T-cell (primary cell): Measurements from ENCODE around the gene NPIPB12. TPM values are rescaled to one million over a fixed set of nuclear protein-coding genes. Genes with fewer than 3 reads are reported as not detected.
"Not testable (repeated sequence)": the region's sequence is repeated elsewhere in the genome, so short reads cannot be mapped to it uniquely, and the experiment has no call there.

Experiments
- ATAC-seq, 4 experiments: fragments of 200-7000 bp in 3 of 4; fragments of 150-1000 bp in 1 of 4; cut with Tn5 transposase; replicated peaks in 1 of 4; 1 replicate in 3 of 4; 2 replicates in 1 of 4; pipeline ENCODE4 v1.10.0; 2021; ENCODE audit warnings: moderate library complexity in 3 of 4, mild to moderate bottlenecking in 2 of 4, moderate number of reproducible peaks in 1 of 4
- CTCF ChIA-PET, 2 donors: fragments of 300-600 bp; sonication (Branson Sonifier 250); formaldehyde crosslinking; loops; one replicate each; lab custom pipeline; 2022; ENCODE audit warnings: antibody characterized with exemption in 2 of 2; lab: Charles Lee
- POLR2A ChIA-PET, 2 donors: fragments of 300-600 bp; sonication (Branson Sonifier 250); formaldehyde crosslinking; loops; one replicate each; lab custom pipeline; 2022; ENCODE audit warnings: antibody characterized with exemption in 2 of 2; lab: Charles Lee
- DNase-seq, 35 experiments: peaks; one replicate each; pipeline versions ENCODE4 v3.0.0 to v3.0.0-alpha.2; 2013 to 2023
- H3K27ac ChIP-seq: one replicate; pipeline ENCODE4 v1.5.1; 2013; ENCODE audit warnings: low read length
- H3K27me3 ChIP-seq, 2 experiments: replicated peaks in 1 of 2; 1 replicate in 1 of 2; 2 replicates in 1 of 2; pipeline versions ENCODE4 v1.6.1 to v1.7.0; 2013; ENCODE audit warnings: low read length in 1 of 2, mixed read lengths in 1 of 2; ENCODE audit not compliant: control insufficient read depth in 2 of 2, insufficient read depth in 2 of 2; ENCODE audit errors: extremely low read depth in 1 of 2
- H3K36me3 ChIP-seq, 2 donors: 1 replicate in 1 of 2; 2 replicates in 1 of 2; pipeline versions ENCODE4 v1.6.1 to v1.7.0; 2013; ENCODE audit warnings: low read length in 1 of 2; ENCODE audit not compliant: control insufficient read depth in 2 of 2, insufficient read depth in 1 of 2; ENCODE audit errors: extremely low read depth in 1 of 2
- H3K4me1 ChIP-seq, 2 experiments: 1 replicate in 1 of 2; 2 replicates in 1 of 2; pipeline versions ENCODE4 v1.6.1 to v1.7.0; 2013; ENCODE audit warnings: low read length in 2 of 2, mixed read lengths in 1 of 2; ENCODE audit not compliant: insufficient read depth in 2 of 2, control insufficient read depth in 1 of 2; ENCODE audit errors: extremely low read depth in 1 of 2
- H3K4me3 ChIP-seq, 2 donors: 1 replicate in 1 of 2; 2 replicates in 1 of 2; pipeline versions ENCODE4 v1.5.1 to v1.7.0; 2013; ENCODE audit warnings: mild to moderate bottlenecking in 2 of 2, low read length in 1 of 2, moderate library complexity in 1 of 2; ENCODE audit not compliant: control insufficient read depth in 1 of 2; ENCODE audit errors: extremely low read depth in 1 of 2
- H3K9me3 ChIP-seq: 2 replicates; pipeline ENCODE4 v1.7.0; 2013
- H3K27ac Mint-ChIP-seq, 2 donors: one replicate each; pipeline ENCODE4 v1.8.0; 2020 to 2021; ENCODE audit warnings: mild to moderate bottlenecking in 2 of 2, mixed read lengths in 2 of 2
- H3K27me3 Mint-ChIP-seq, 2 donors: one replicate each; pipeline ENCODE4 v1.8.0; 2021 to 2022; ENCODE audit warnings: mixed read lengths in 2 of 2
- H3K36me3 Mint-ChIP-seq: one replicate; pipeline ENCODE4 v1.8.0; 2021; ENCODE audit warnings: mixed read lengths
- H3K4me1 Mint-ChIP-seq, 3 donors: one replicate each; pipeline ENCODE4 v1.8.0; 2020 to 2022; ENCODE audit warnings: mixed read lengths in 3 of 3, mild to moderate bottlenecking in 1 of 3
- H3K4me3 Mint-ChIP-seq, 3 donors: one replicate each; pipeline ENCODE4 v1.8.0; 2020 to 2022; ENCODE audit warnings: mild to moderate bottlenecking in 3 of 3, mixed read lengths in 3 of 3, moderate library complexity in 3 of 3
- H3K9me3 Mint-ChIP-seq, 3 donors: one replicate each; pipeline ENCODE4 v1.8.0; 2020 to 2022; ENCODE audit warnings: mixed read lengths in 3 of 3
- WGBS: methylation state at CpG from one replicate; pipeline ENCODE4 v1.1.5; 2013; ENCODE audit warnings: missing lambda C conversion rate; ENCODE audit not compliant: insufficient coverage; 5-methylcytosine and 5-hydroxymethylcytosine counted together
- total RNA-seq, 35 experiments: library from RNA in 6 of 35; stranded (reverse) in 6 of 35; fragments of 120-200 nt in 1 of 35; gene quantifications; one replicate each; pipeline versions ENCODE4 v1.2.1 to v1.2.4 and lab custom pipeline; 2013 to 2026

NPIPB12 gene
- total RNA-seq, 5 donors from 2014 or later (not counting 1 experiment from before 2014, with no cell fraction given), result 71.0 to 138 (median 102) TPM

GRCh38 chr16:29453754-29454153, 52.5 kb downstream of the NPIPB12 start:
- H3K27me3 Mint-ChIP-seq, CTCF ChIA-PET, H3K4me1 Mint-ChIP-seq, H3K27ac Mint-ChIP-seq, H3K9me3 ChIP-seq, H3K4me3 ChIP-seq, DNase-seq, H3K27ac ChIP-seq, H3K36me3 ChIP-seq, H3K4me3 Mint-ChIP-seq, H3K9me3 Mint-ChIP-seq, H3K27me3 ChIP-seq, H3K36me3 Mint-ChIP-seq, POLR2A ChIA-PET, H3K4me1 ChIP-seq: not testable (repeated sequence)
- WGBS, result no CpG with 5 or more reads among the region's 21 CpGs
- peak; percentile 29 to 35 (median 34) for ATAC-seq

Other genes with a start within 250 kb of the NPIPB12 start
- gene NPIPB11, start 99.7 kb downstream of the NPIPB12 start, total RNA-seq, result 1 to 10 TPM; 1.7 to 2.7 (median 2.4) TPM
- 10 to 100 TPM in 2 of 5 donors, 1 to 10 TPM in 3; 3.4 to 15.5 (median 9.1) TPM for gene BOLA2, start 52.1 kb downstream of the NPIPB12 start, total RNA-seq
- 10 to 100 TPM; 13.5 to 38.4 (median 31.9) TPM for gene SLX1B, start 51.9 kb downstream of the NPIPB12 start, total RNA-seq
- 1 to 10 TPM; 1.1 to 4.4 (median 3.5) TPM for gene SULT1A4, start 46.5 kb downstream of the NPIPB12 start, total RNA-seq
- 100 to 1,000 TPM; 124 to 172 (median 161) TPM for gene SPN, start 156.8 kb upstream of the NPIPB12 start, total RNA-seq
- 1 to 10 TPM; 1.4 to 2.5 (median 2.1) TPM for gene QPRT, start 172.8 kb upstream of the NPIPB12 start, total RNA-seq
- gene C16orf54, start 239.6 kb upstream of the NPIPB12 start, total RNA-seq, result 100 to 1,000 TPM; 122 to 194 (median 142) TPM